GM12872 (cell line): ENCODE results near the gene BICC1.

Source experiments
- TF ChIP-seq, protein P1 (sequence below): IDR thresholded peaks from 3 replicates; pipeline ENCODE4 v1.5.1; 2011; ENCODE audit warnings: low read depth, mild to moderate bottlenecking, low read length, moderate library complexity; ENCODE audit not compliant: insufficient read depth

The BICC1 gene

DNA sequence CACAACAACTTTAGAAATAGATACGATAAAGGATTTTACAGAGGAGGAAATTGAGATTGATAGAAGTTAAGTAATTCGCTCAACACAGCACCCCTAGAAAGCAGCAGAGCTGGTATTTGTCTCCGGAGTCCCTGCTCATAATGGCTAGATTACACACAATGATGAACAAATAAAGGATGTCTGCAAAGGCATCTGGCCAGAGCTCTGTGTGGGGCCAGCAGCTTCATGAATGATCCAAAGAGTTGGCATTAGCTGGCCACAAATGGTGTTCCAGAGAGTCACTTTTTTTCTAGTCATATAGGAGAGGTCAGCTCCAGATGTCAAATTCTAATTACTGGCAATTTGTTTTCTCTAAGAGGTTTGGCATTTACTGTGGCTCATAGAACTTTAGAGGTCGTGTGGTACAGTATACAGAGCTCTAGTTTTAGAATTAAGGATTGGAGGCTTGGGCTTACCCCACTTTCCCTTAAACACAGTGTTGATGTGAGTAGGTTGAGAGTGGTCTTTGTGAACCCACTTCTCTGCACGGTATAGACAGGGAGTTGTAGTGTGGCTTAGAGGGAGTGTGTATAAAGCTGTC lies 186.2 kb downstream of the BICC1 start:
- TF ChIP-seq, protein P1, sequence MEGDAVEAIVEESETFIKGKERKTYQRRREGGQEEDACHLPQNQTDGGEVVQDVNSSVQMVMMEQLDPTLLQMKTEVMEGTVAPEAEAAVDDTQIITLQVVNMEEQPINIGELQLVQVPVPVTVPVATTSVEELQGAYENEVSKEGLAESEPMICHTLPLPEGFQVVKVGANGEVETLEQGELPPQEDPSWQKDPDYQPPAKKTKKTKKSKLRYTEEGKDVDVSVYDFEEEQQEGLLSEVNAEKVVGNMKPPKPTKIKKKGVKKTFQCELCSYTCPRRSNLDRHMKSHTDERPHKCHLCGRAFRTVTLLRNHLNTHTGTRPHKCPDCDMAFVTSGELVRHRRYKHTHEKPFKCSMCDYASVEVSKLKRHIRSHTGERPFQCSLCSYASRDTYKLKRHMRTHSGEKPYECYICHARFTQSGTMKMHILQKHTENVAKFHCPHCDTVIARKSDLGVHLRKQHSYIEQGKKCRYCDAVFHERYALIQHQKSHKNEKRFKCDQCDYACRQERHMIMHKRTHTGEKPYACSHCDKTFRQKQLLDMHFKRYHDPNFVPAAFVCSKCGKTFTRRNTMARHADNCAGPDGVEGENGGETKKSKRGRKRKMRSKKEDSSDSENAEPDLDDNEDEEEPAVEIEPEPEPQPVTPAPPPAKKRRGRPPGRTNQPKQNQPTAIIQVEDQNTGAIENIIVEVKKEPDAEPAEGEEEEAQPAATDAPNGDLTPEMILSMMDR, result no peak

DNA sequence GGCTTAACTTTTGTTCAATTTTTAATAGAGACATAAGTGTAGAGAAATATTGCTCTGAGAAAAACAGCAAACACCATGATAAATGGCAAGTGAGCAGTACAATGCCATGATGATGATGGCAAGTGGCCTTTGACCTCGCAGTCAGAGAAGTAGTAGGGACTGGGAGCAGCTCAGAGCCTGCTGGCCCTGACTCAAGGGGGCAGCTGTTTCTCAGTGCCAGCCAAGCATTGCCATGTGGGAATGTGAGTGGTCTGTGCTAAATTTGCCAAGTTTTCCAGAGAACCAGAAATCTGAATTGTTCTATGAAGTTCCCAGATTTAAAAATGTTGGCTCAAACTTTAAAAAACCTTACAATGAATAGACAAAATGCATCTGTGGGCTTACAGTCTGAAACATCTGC lies 187.9 kb downstream of the BICC1 start:
- TF ChIP-seq, protein P1, result no peak

DNA sequence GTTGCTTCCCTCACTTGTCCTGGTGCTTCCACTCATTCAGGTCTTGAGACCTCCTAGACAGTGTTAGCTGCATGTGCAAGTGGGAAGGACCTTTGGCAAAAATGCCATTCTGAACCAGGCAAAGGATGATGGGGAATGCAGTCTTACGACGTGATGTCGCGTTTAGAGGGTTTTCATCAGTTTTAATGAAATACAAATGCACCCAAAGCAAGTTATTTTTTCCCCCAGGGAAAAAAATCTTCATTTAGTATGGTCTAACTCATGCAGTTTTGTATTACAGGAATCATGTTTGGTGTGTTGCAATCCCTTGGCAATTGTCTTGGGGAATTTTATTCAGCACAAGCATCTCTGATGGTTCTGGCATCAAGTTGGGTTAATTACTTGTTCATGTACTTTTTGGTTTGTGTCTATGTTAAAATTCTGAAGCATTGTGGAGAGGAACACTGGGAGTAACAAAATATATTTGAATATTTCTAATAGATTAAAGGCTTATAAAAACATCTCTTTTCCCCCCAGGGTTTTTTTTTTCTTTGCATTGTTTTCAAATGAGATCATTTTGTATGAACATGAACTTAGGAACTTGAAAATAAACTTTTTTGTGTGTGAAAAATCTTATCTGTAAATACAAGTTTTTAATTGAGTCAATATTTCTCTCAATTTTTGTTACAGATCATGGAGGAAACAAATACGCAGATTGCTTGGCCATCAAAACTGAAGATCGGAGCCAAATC lies 188.9 kb downstream of the BICC1 start:
- TF ChIP-seq, protein P1, result no peak

DNA sequence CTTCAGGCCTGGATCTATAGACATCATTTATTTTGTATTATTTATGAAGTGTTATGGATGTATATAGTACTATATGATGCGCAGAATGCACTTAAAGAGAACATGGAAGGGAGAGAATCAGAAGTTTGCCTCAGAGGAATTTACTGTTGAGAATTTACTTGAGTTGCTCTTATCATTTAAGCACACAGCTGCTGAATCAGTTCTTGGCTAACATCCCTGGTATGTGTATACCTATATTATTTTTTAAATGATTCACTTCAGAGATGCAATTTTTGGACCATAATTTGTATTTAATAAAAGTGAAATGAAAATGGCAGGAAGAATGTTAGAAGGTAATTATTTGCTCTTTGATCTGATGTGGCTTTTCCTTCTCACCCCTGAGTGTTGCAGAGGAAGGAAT lies 191.6 kb downstream of the BICC1 start:
- TF ChIP-seq, protein P1, result no peak

DNA sequence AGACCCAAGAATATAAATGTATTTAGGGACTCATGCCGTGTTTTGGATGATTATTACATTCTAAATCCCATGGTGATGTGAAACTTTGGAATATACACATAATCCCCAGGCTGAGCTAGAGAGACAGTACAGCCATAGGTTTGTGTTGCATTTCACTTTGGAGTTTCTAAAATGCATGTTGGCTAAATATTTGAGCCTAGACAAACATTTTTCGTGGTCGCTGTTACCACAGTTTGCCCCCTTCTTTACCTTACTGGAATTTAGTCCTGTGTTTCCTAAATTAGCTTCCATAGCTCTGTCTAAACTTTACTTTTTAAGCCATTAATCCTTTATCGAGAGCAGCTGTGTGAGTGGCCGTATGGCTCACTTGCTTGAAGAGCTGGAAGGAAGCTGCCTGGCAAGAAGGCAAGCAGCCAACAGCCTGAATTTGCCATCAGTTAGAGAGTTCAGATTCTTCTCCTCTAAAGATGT lies 192.0 kb downstream of the BICC1 start:
- TF ChIP-seq, protein P1, result no peak

DNA sequence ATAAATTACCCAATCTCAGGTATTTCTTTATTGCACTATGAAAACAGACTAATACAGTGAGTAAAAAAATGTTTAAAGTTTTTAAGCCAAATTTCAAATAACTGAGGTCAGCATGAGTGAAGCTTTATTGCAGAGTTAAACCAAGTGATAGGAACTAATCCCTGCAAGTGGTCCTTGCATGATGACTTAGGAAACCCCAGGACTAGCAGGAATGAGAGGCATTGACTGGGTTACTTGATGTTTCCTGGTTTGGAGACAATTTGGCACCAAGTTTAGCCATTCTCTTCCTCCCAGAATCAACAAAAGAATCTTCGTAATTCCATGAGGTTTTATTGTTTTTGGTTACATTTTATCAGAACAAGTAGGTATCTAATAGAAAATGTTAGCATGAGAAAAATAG lies 194.2 kb downstream of the BICC1 start:
- TF ChIP-seq, protein P1, result no peak

DNA sequence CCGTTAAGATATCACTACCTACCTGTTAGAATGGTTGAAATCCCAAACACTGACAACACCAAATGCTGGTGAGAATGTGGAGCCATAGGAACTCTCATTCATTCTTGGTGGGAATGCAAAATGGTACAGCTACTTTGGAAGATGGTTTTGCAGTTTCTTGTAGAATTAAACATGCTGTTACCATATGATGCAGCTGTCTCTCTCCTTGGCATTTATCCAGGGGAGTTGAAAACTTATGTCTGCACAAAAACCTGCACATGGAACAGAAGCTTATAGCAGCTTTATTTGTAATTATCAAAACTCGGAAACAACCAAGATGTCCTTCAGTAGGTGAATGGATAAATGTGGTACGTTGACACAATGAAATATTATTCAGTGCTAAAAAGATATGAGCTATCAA lies 199.5 kb downstream of the BICC1 start:
- TF ChIP-seq, protein P1, result no peak
